Transverse colon (tissue), 4 donors: Measurements from ENCODE around the gene ZNF138.

Experiments used
- CTCF ChIP-seq, 5 experiments: fragments of 200-600 bp in 3 of 5; fragments of 450-650 bp in 2 of 5; sonication (generic) in 3 of 5; IDR thresholded peaks; 1 replicate in 2 of 5; 2 replicates in 3 of 5; pipeline ENCODE4 v1.5.1; 2016 to 2017; ENCODE audit warnings: antibody characterized with exemption in 5 of 5, inconsistent platforms in 3 of 5, mild to moderate bottlenecking in 2 of 5, moderate library complexity in 1 of 5
- EP300 ChIP-seq: sonication (generic); formaldehyde crosslinking; IDR thresholded peaks from one replicate; pipeline ENCODE4 v1.6.1; 2017; ENCODE audit warnings: antibody characterized with exemption, low read depth
- POLR2A ChIP-seq: fragments of 450-650 bp; IDR thresholded peaks from one replicate; pipeline ENCODE4 v1.6.1; 2016; ENCODE audit warnings: antibody characterized with exemption, mild to moderate bottlenecking, moderate library complexity
- POLR2AphosphoS5 ChIP-seq, 3 donors: sonication (generic); formaldehyde crosslinking; IDR thresholded peaks; one replicate each; pipeline ENCODE4 v1.6.1; 2016; ENCODE audit warnings: antibody characterized with exemption in 3 of 3

GRCh38 chr7:64874114-64874513, 79.9 kb downstream of the ZNF138 start:
- TF ChIP-seq CTCF (IDR thresholded peaks at IDR 0.05) = no peak
- TF ChIP-seq POLR2AphosphoS5 (IDR thresholded peaks at IDR 0.05) = no peak
- no peak for TF ChIP-seq EP300
- TF ChIP-seq POLR2A = no peak
